NCI-H146 (cell line): ENCODE data around the gene NPAS3.

Experiments
- DNase-seq: peaks from one replicate; lab custom pipeline; 2025; lab: John Stamatoyannopoulos, UW

Gene NPAS3

GRCh38 chr14:33587791-33588190 lies 649.1 kb downstream of the NPAS3 start:
- DNase-seq: no peak

- DNase-seq: no peak
Measured at GRCh38 chr14:33588771-33589170, 650.1 kb downstream of the NPAS3 start.

- no peak for DNase-seq
Measured at GRCh38 chr14:33589334-33589733, 650.7 kb downstream of the NPAS3 start.

- no peak for DNase-seq
Measured at GRCh38 chr14:33590891-33591630, 652.4 kb downstream of the NPAS3 start.

- DNase-seq: no peak
Measured at GRCh38 chr14:33592297-33592696, 653.6 kb downstream of the NPAS3 start.

- no peak for DNase-seq
Measured at GRCh38 chr14:33596211-33597080, 657.8 kb downstream of the NPAS3 start.

GRCh38 chr14:33598582-33598981 lies 659.9 kb downstream of the NPAS3 start:
- no peak for DNase-seq

GRCh38 chr14:33602396-33602795 lies 663.7 kb downstream of the NPAS3 start:
- no peak for DNase-seq

GRCh38 chr14:33606591-33606990 lies 667.9 kb downstream of the NPAS3 start:
- DNase-seq: no peak

- DNase-seq: no peak
Measured at GRCh38 chr14:33609582-33609981, 670.9 kb downstream of the NPAS3 start.

- DNase-seq: no peak
Measured at GRCh38 chr14:33610121-33610520, 671.4 kb downstream of the NPAS3 start.

GRCh38 chr14:33611405-33612196 lies 672.9 kb downstream of the NPAS3 start:
- no peak for DNase-seq

GRCh38 chr14:33612197-33612505 lies 673.5 kb downstream of the NPAS3 start:
- no peak for DNase-seq

GRCh38 chr14:33617154-33617553 lies 678.5 kb downstream of the NPAS3 start:
- no peak for DNase-seq

- no peak for DNase-seq
Measured at GRCh38 chr14:33618361-33619105, 679.9 kb downstream of the NPAS3 start.

GRCh38 chr14:33622496-33622895 lies 683.8 kb downstream of the NPAS3 start:
- no peak for DNase-seq

- no peak for DNase-seq
Measured at GRCh38 chr14:33629792-33630191, 691.1 kb downstream of the NPAS3 start.

- DNase-seq: no peak
Measured at GRCh38 chr14:33631021-33631420, 692.3 kb downstream of the NPAS3 start.

GRCh38 chr14:33631441-33631840 lies 692.8 kb downstream of the NPAS3 start:
- peak; percentile 1 for DNase-seq

GRCh38 chr14:33634631-33635030 lies 696.0 kb downstream of the NPAS3 start:
- no peak for DNase-seq

- no peak for DNase-seq
Measured at GRCh38 chr14:33636716-33637115, 698.0 kb downstream of the NPAS3 start.

- DNase-seq: no peak
Measured at GRCh38 chr14:33642080-33642479, 703.4 kb downstream of the NPAS3 start.
